Stomach (tissue), 4 donors: ENCODE measurements around the gene SLC24A4.
"Not testable (repeated sequence)": the region's sequence is repeated elsewhere in the genome, so short reads cannot be mapped to it uniquely, and the experiment has no call there.

Source experiments
- POLR2AphosphoS5 ChIP-seq, 3 donors: sonication (generic); formaldehyde crosslinking; IDR thresholded peaks; one replicate each; pipeline ENCODE4 v1.6.1; 2016; ENCODE audit warnings: antibody characterized with exemption in 3 of 3
- TF ChIP-seq, protein P1 (sequence below), 7 experiments: fragments of 450-650 bp in 4 of 7; fragments of 200-600 bp in 3 of 7; sonication (generic) in 3 of 7; IDR thresholded peaks; one replicate each; pipeline ENCODE4 v1.5.1; 2016 to 2019; ENCODE audit warnings: antibody characterized with exemption in 7 of 7, control low read depth in 2 of 7, mild to moderate bottlenecking in 1 of 7

DNA sequence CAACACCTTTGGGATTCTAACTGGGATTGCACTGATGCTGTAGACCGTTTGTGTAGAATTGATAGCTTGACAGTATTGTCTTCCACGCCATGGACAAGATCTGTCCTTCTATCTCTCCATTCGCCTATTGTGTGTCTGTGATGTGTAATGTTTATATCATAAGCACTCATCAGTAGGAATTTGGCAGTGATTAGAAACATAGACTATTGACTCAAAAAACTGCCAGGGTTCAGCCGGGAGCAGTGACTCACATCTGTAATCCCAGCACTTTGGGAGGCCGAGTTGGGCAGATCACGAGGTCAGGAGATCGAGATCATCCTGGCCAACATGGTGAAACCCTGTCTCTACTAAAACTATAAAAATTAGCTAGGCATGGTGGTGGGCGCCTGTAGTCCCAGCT is 213.3 kb downstream of the SLC24A4 start:
- TF ChIP-seq, protein P1, sequence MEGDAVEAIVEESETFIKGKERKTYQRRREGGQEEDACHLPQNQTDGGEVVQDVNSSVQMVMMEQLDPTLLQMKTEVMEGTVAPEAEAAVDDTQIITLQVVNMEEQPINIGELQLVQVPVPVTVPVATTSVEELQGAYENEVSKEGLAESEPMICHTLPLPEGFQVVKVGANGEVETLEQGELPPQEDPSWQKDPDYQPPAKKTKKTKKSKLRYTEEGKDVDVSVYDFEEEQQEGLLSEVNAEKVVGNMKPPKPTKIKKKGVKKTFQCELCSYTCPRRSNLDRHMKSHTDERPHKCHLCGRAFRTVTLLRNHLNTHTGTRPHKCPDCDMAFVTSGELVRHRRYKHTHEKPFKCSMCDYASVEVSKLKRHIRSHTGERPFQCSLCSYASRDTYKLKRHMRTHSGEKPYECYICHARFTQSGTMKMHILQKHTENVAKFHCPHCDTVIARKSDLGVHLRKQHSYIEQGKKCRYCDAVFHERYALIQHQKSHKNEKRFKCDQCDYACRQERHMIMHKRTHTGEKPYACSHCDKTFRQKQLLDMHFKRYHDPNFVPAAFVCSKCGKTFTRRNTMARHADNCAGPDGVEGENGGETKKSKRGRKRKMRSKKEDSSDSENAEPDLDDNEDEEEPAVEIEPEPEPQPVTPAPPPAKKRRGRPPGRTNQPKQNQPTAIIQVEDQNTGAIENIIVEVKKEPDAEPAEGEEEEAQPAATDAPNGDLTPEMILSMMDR (IDR thresholded peaks at IDR 0.05): not testable (repeated sequence)
- not testable (repeated sequence) for TF ChIP-seq POLR2AphosphoS5 (IDR thresholded peaks at IDR 0.05)
